ENCODE data around the gene SHROOM1. TPM values are rescaled to one million over a fixed set of nuclear protein-coding genes. Genes with fewer than 3 reads are reported as not detected.

SHROOM1 gene
- total and polyA plus RNA-seq, 2 donors (not counting 1 experiment from before 2014, with no cell fraction given) = 2.9 to 6.1 TPM

DNA sequence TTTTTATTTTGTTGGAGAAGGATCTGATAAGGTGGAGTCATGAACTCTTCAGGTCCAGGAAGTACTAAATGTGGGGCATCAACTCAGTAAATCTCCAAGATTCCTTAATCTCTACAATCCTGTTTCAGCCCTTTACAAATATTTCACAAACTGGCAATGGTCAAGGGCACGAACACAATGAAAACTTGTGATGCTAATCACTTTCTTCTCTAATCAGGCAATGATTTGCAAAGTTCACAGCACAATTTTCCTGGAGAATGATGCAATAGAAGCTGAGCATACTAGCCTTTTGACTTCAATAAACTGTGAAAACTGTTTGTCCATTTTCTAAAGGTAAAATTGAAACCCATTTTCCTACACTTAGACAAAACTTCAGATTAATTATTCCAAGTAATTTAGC, 18.9 kb upstream of the SHROOM1 start:
- Histone ChIP-seq H3K79me2 (ENCODE audit: control insufficient read depth, insufficient read depth, low read length) (no peaks in the 10 kb centered on the region), H3K27me3 (ENCODE audit: control insufficient read depth, insufficient read depth, low read length) (no peaks in the 10 kb centered on the region), H3K9me3 (ENCODE audit: control insufficient read depth, insufficient read depth, low read depth, low read length) (no peaks in the 10 kb centered on the region), H3K36me3 (ENCODE audit: control insufficient read depth, insufficient read depth, low read length) (no peaks in the 10 kb centered on the region), H3K4me2 (ENCODE audit: extremely low read depth, insufficient read depth, low read length) (no peak overlapping the region), H3K4me1 (ENCODE audit: control insufficient read depth, extremely low read depth, insufficient read depth, low read length) (no peaks in the 10 kb centered on the region), H3K4me3 (replicated peaks in 1 of 4; ENCODE audit: control extremely low read depth in 1 of 4, insufficient read depth in 1 of 4, low read depth in 3 of 4, low read length in 4 of 4) (no peak overlapping the region), H3K9ac (ENCODE audit: insufficient read depth, low read length) (no peak overlapping the region), H3K27ac (ENCODE audit: insufficient read depth, low read length) (no peak overlapping the region), H4K20me1 (ENCODE audit: control insufficient read depth, extremely low read depth, insufficient read depth, low read length) (no peaks in the 10 kb centered on the region), H2AFZ (ENCODE audit: low read length) (no peak overlapping the region)
- TF ChIP-seq EZH2 (IDR thresholded peaks at IDR 0.05; ENCODE audit: low read length, missing control alignments) = no peak
- no peak for TF ChIP-seq CTCF (conservative IDR thresholded peaks at IDR 0.05 in 1 of 2, IDR thresholded peaks at IDR 0.05 in 1 of 2; ENCODE audit: low read depth in 1 of 2, low read length in 2 of 2)
- no peak for DNase-seq (ENCODE audit: low read depth in 2 of 2)

DNA sequence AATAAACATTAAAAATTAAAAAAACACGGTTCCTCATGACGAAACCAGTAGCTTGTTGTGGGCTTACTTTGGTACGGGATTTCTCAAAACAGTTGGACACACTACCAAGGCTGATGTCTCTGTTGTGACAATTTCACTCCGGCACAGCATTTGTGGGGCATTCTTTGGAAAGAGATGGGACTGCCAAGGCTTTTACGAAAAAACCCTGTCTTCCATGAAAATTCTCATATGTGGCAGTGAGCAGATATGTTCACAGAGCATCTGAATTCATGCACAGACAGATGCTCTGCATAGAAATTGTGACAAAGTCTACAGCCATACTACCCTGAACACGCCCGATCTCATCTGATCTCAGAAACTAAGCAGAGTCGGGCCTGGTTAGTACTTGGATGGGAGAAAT, 17.8 kb upstream of the SHROOM1 start:
- TF ChIP-seq EZH2 (IDR thresholded peaks at IDR 0.05; ENCODE audit: low read length, missing control alignments) = no peak
- TF ChIP-seq CTCF (conservative IDR thresholded peaks at IDR 0.05 in 1 of 2, IDR thresholded peaks at IDR 0.05 in 1 of 2; ENCODE audit: low read depth in 1 of 2, low read length in 2 of 2) = no peak
- Histone ChIP-seq H3K9ac (ENCODE audit: insufficient read depth, low read length) (no peak overlapping the region), H3K4me2 (ENCODE audit: extremely low read depth, insufficient read depth, low read length) (no peak overlapping the region), H3K79me2 (ENCODE audit: control insufficient read depth, insufficient read depth, low read length) (no peaks in the 10 kb centered on the region), H2AFZ (ENCODE audit: low read length) (no peak overlapping the region), H3K4me1 (ENCODE audit: control insufficient read depth, extremely low read depth, insufficient read depth, low read length) (no peaks in the 10 kb centered on the region), H3K4me3 (replicated peaks in 1 of 4; ENCODE audit: control extremely low read depth in 1 of 4, insufficient read depth in 1 of 4, low read depth in 3 of 4, low read length in 4 of 4) (no peak overlapping the region), H4K20me1 (ENCODE audit: control insufficient read depth, extremely low read depth, insufficient read depth, low read length) (no peaks in the 10 kb centered on the region), H3K36me3 (ENCODE audit: control insufficient read depth, insufficient read depth, low read length) (no peaks in the 10 kb centered on the region), H3K27ac (ENCODE audit: insufficient read depth, low read length) (no peak overlapping the region), H3K27me3 (ENCODE audit: control insufficient read depth, insufficient read depth, low read length) (no peaks in the 10 kb centered on the region), H3K9me3 (ENCODE audit: control insufficient read depth, insufficient read depth, low read depth, low read length) (no peaks in the 10 kb centered on the region)
- DNase-seq (ENCODE audit: low read depth in 2 of 2) = no peak

GRCh38 chr5:132841305-132841704, 10.9 kb upstream of the SHROOM1 start:
- DNase-seq (ENCODE audit: low read depth in 2 of 2) = peak; percentile 31 to 41
- Histone ChIP-seq H3K4me1 (ENCODE audit: control insufficient read depth, extremely low read depth, insufficient read depth, low read length) (peaks cover 13% of the 10 kb centered on the region), H3K27ac (ENCODE audit: insufficient read depth, low read length) (no peak overlapping the region), H3K27me3 (ENCODE audit: control insufficient read depth, insufficient read depth, low read length) (no peaks in the 10 kb centered on the region), H3K4me2 (ENCODE audit: extremely low read depth, insufficient read depth, low read length) (no peak overlapping the region), H3K4me3 (replicated peaks in 1 of 4; ENCODE audit: control extremely low read depth in 1 of 4, insufficient read depth in 1 of 4, low read depth in 3 of 4, low read length in 4 of 4) (no peak overlapping the region), H3K36me3 (ENCODE audit: control insufficient read depth, insufficient read depth, low read length) (no peaks in the 10 kb centered on the region), H2AFZ (ENCODE audit: low read length) (no peak overlapping the region), H4K20me1 (ENCODE audit: control insufficient read depth, extremely low read depth, insufficient read depth, low read length) (no peaks in the 10 kb centered on the region), H3K79me2 (ENCODE audit: control insufficient read depth, insufficient read depth, low read length) (no peaks in the 10 kb centered on the region), H3K9me3 (ENCODE audit: control insufficient read depth, insufficient read depth, low read depth, low read length) (no peaks in the 10 kb centered on the region), H3K9ac (ENCODE audit: insufficient read depth, low read length) (no peak overlapping the region)
- TF ChIP-seq CTCF (conservative IDR thresholded peaks at IDR 0.05 in 1 of 2, IDR thresholded peaks at IDR 0.05 in 1 of 2; ENCODE audit: low read depth in 1 of 2, low read length in 2 of 2) (no peak), EZH2 (IDR thresholded peaks at IDR 0.05; ENCODE audit: low read length, missing control alignments) (no peak)
